HG03575 (cell line): ENCODE data around the gene CELF1.

ENCODE experiments used
- ATAC-seq: cut with Tn5 transposase; IDR thresholded peaks from one replicate; pipeline ENCODE4 v1.9.1; 2021; ENCODE audit not compliant: unreplicated experiment, insufficient number of reproducible peaks, low FRiP score; ENCODE audit errors: extremely low read depth

The CELF1 gene

DNA sequence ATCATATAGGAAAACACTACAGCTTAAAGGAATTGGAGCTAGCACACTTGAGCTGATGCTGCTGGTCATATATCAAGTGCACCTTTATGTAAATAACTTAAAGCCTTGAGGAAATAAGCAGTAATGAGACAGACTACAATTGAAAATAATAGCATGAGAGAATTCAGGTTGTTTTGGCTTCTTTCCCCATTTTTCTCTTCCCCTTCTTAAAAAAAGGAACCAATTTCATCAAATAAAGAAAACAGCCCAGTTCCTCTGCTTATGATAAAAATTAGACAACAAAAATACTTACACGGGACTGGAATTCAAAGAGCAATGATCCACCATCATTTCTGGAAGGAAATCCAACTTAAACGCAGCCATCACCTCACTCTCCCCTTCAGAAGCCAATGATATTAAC lies 53.8 kb downstream of the CELF1 start:
- ATAC-seq = no peak

DNA sequence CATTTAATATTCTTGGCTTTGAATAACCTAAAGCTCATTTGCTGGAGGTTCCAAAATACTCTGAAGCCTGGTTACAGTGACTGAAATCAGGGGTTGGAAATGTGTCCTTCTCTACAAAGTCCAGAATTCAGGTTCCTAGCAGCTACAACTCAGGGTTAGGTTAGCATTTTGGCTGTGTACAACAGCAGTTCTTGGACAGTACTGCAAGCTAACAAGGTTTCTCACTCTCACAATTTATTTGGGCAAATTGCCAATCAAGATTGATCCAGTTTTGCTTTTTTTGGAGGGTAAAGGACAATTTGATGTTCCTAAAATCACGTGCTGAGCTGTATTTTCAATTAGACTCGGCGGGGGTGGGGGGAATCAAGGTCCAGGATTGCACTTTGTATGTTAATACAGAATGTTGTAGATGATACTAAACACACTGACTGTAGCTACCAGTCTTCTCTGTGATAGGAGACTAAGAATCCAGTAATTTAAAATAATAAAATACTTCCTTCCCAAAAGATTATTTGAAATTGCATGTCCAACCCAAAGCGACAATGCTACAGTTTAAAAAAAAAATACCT lies 54.3 kb downstream of the CELF1 start:
- ATAC-seq = no peak

GRCh38 chr11:47498149-47498548 lies 54.8 kb downstream of the CELF1 start:
- no peak for ATAC-seq

- ATAC-seq = no peak
These were observed 56.1 kb downstream of the CELF1 start for GRCh38 chr11:47496808-47497207.

- no peak for ATAC-seq
These were observed 57.1 kb downstream of the CELF1 start for GRCh38 chr11:47495856-47496217.

GRCh38 chr11:47495011-47495855 lies 57.7 kb downstream of the CELF1 start:
- no peak for ATAC-seq

GRCh38 chr11:47489395-47489755 lies 63.6 kb downstream of the CELF1 start:
- no peak for ATAC-seq

DNA sequence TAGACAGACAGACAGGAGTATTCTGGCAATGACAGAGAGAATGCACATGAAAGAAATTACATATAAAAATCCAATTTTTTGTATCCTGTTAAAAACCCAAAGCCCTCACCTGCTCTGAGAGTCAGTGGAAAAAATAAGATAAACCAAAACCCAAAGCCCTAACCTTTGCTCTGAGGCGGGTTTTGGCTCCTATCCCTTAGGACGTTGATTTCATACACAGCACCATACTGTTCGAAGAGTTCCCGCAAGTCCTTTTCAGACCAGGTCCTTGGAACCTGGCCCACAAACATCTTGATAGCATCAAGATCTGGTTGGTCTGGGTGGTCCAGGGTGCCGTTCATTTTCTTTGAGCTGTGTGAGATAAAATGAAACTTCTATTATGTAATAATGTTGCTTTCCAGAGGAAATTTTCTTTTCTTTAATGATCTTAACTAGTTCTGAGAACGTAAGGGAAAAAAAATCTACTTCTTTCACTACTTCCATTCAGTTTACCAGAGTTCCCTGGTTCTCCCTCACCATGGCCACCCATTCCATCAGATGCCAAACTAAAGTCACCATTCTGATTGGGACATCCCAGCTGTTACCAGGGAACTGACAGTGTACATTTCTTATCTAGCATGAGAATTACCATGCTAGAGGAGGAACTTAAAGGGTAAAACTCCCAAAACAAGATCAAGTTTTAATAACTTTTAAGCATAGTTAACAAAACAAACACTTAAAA lies 64.1 kb downstream of the CELF1 start:
- no peak for ATAC-seq

- ATAC-seq = no peak
These were observed 64.8 kb downstream of the CELF1 start for GRCh38 chr11:47488111-47488510.

GRCh38 chr11:47487421-47487820 lies 65.5 kb downstream of the CELF1 start:
- ATAC-seq = no peak

GRCh38 chr11:47485107-47485506 lies 67.8 kb downstream of the CELF1 start:
- no peak for ATAC-seq

GRCh38 chr11:47483457-47483856 lies 69.5 kb downstream of the CELF1 start:
- ATAC-seq = no peak

DNA sequence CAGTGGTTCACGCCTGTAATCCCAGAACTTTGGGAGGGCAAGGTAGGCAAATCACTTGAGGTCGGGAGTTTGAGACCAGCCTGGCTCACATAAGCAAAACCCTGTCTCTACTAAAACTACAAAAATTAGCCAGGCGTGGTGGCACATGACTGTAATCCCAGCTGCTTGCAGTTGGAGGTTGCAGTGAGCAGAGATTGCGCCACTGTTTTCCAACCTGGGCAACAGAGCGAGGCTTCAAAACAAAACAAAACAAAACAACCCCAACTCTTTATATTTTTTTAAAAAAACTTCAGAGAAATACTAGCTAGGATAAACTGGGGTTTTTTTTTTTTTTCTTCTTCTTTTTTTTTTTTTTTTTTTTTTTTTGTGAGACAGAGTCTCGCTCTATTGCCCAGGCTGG lies 72.2 kb downstream of the CELF1 start:
- no peak for ATAC-seq

DNA sequence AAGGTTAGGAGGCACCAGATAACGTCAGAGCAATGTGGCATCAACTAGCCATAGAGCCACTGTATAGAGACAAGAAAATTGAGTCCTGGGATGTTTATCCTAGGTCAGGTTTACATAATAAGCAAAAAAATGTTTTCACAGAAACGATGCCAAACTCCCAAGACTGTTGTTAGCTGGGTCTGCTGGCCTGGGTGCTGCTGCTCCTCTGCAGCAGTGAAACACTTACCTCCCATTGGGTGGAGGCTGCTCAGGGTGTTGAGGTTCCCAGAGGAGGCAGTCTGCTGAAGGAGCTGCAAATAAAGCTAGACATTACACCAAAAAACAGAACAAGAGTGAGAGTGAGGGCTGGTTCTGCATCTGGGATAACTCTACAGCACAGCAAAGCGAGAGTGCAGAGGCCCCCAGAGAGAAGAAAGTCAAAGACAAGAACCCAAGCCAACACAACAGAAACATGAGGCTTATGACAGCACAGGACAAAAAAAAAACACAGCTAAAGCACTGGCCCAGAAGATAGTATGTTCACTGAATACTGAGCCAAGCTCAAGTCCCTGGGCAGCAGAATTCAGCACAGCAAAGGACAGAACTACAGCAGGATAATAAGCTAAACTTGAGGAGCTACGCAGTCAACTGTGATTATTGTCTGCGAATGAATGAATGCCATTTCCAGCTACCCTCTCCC lies 74.1 kb downstream of the CELF1 start:
- ATAC-seq = no peak

DNA sequence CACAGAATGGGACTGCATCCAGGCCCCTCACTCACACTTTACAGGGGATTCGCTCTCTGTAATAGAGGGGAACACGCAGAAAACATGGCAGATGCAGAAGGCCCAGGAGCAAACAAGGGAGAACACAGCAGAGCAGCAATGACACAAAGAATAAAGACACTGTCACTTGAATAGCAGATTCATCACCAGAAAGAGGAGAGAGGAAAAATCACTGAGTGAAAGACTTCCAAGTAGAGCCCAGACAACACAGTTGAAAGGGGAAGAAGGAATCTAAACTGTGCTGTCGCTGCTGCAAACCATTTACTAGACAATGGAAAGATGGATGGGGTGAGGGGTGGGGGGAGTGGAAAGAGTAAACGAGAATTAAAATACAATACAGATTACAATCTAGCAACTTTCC lies 75.2 kb downstream of the CELF1 start:
- ATAC-seq = no peak

DNA sequence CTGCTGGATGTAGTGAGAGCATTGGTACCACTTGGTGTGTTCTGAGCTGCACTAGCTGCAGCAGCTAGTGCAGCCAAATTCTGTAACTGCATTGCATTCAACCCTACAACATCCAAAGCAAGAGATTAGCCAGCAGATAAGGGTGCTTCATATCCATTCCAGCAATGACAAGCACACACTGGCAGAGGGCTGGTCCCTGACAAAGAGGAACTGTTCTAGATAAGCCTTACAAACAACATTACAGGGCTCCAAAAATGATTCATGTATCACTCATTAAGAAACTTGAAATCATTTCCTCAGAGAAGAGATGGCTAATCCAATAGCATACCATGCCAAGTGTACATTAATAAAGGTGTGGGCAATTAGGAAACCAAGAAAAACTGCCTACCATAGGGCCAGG lies 75.6 kb downstream of the CELF1 start:
- ATAC-seq = no peak

DNA sequence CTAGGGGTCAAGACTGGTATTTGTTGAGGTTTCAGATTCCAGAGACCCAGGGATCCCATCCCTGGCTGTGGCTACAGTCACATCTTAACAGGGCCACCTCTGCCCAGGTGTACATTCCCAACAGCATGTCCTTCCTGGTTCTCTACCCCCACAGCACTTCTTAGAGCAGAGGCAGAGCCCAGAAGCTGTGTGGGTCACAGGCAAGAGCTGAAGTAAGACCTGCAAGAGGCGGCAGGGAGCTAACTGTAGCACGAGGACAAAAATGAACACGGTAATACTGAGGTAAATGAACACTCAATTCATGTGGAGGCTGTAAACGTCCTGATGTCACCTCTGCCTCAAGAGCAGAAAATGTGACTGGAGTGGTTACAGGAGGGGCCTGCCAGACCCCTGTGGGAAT lies 82.3 kb downstream of the CELF1 start:
- ATAC-seq = no peak

GRCh38 chr11:47469361-47470179 lies 83.4 kb downstream of the CELF1 start:
- no peak for ATAC-seq

- no peak for ATAC-seq
These were observed 84.2 kb downstream of the CELF1 start for GRCh38 chr11:47468598-47469214.
